Measurements from ENCODE around the gene PRCP.

The PRCP gene

DNA sequence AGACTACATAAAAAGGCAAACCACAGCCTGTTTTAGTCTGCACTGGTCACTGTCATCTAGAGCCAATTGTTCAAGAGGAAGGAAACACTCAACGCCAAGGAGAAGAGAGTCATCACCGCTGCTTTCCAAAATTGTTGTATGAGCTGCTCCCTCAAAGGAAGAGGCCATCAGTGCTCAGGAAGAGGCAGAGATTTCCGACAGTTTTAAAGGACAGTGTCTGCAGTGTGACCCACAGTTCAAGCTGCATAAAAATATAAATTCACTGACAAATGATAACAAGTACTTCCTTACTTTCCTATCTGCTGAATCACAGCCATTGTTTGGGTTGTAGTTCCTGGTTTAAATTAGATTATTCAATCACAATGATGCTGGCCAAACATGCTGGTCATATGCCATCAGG, 16.4 kb downstream of the PRCP start:
- no peak for DNase-seq (ENCODE audit: low spot score)
- TF ChIP-seq, protein P1, sequence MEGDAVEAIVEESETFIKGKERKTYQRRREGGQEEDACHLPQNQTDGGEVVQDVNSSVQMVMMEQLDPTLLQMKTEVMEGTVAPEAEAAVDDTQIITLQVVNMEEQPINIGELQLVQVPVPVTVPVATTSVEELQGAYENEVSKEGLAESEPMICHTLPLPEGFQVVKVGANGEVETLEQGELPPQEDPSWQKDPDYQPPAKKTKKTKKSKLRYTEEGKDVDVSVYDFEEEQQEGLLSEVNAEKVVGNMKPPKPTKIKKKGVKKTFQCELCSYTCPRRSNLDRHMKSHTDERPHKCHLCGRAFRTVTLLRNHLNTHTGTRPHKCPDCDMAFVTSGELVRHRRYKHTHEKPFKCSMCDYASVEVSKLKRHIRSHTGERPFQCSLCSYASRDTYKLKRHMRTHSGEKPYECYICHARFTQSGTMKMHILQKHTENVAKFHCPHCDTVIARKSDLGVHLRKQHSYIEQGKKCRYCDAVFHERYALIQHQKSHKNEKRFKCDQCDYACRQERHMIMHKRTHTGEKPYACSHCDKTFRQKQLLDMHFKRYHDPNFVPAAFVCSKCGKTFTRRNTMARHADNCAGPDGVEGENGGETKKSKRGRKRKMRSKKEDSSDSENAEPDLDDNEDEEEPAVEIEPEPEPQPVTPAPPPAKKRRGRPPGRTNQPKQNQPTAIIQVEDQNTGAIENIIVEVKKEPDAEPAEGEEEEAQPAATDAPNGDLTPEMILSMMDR (IDR thresholded peaks at IDR 0.05; ENCODE audit: extremely low read depth, missing control alignments) = no peak

DNA sequence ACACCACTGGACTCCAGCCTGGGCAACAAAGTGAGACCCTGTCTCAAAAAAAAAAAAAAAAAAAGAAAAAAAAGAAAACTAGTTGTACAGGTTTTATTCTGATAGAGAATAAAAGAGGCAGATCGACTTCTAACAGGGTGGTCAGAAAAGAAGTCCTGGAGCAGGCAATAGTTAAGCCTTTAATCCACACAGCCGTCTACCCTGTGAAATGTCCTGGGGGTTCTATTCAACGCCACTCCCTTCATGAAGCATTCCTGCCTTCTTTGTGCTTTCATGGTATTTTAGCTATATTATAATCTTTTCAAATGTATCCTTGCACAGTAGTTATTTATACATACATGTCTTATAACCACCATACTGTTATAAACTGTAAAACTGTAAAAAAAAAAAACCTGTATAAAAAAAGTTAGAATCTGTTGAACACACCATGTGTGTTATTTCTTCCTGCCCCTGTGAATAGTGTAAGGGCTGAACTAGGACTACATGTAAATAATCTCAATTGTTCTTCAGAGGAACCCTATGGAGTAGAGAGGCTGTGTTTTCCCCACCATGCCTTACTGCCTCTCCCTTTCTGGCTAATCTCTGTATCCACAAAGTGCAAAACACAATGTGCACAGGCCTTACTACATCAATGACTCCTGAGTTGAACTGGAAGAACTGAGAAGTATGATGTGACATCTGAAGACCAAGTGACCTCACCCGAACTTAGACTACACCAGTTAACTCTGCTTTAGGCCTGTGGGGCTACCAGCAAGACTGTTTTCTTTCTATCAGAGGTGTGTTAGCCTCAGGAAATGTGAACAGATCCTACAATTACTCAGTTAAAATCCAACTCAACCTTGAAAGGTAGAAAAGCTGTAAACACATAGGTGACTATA, 25.3 kb downstream of the PRCP start:
- DNase-seq (ENCODE audit: low spot score) = no peak
- TF ChIP-seq, protein P1 (IDR thresholded peaks at IDR 0.05; ENCODE audit: extremely low read depth, missing control alignments) = no peak

DNA sequence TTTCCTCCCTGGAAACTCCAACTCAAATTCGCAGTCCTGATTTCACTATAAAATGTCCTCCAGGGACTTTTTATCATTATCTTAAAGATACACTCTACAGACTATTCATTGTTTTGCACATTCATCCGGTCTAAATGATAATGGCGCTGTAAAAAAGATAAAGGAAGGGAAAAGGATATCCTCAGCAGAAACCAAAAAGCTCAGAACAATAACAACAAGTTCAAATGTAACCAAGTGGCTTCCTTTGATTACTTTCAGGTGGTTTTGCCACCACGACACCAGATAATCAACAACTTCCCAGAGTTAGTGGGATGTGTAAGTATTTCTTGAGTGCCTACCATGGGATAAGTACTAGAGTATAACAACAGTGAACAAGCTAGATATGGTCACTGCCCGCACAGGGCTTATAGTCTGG, 26.3 kb downstream of the PRCP start:
- no peak for DNase-seq (ENCODE audit: low spot score)
- TF ChIP-seq, protein P1 (IDR thresholded peaks at IDR 0.05; ENCODE audit: extremely low read depth, missing control alignments) = no peak

DNA sequence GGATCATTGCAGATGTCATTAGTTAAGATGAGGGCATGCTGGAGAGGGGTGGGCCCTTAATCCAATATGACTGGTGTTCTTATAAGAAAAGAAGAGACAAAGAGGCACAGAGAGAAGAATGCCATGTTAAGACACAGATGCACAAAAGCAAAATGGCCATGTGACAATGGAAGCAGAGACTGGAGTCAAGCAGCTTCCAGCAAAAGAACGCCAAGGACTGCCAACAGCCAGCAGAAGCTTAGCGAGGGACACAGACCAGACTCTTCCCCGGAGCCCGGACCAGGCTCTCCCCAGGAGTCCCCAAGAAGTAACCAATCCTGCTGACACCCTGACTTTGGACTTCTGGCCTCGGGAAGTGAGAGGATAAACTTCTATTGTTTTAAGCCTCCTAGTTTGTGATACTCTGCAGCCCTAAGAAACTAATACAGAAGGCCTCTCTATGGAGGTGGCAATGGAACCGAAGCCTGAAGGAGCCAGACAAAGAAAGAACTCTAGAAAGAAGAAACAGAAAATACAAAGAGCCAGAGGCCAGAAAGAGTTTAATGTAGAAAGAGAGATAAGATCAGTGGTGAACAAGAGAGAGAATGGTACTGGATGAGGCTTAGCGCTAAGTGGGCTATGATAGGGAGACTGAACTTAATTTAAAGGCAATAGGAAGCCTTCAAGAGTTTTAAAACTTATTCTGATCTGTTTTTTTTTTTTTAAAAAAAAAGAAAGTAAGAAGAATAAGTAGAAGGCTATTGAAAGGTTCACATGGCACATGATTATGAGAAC, 27.7 kb downstream of the PRCP start:
- TF ChIP-seq, protein P1 (IDR thresholded peaks at IDR 0.05; ENCODE audit: extremely low read depth, missing control alignments) = no peak
- no peak for DNase-seq (ENCODE audit: low spot score)

DNA sequence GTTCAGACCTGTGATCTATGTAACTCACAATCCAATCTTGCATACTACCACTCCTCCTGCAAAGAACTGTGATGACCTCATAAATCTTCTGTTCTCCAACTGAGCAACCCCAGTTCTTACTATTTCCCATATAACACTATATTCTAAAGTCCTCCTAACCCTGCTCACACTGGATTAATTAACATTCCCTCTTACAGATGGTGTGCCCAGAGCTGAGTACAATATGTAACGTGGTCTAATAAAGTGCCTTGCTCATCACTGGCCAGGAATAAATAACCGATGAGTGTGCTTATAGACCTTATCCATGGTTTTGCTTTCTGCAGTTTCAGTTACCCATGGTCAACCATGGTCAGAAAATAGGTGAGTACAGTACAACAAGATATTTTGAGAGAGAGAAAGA, 28.6 kb downstream of the PRCP start:
- TF ChIP-seq, protein P1 (IDR thresholded peaks at IDR 0.05; ENCODE audit: extremely low read depth, missing control alignments) = no peak
- DNase-seq (ENCODE audit: low spot score) = no peak

DNA sequence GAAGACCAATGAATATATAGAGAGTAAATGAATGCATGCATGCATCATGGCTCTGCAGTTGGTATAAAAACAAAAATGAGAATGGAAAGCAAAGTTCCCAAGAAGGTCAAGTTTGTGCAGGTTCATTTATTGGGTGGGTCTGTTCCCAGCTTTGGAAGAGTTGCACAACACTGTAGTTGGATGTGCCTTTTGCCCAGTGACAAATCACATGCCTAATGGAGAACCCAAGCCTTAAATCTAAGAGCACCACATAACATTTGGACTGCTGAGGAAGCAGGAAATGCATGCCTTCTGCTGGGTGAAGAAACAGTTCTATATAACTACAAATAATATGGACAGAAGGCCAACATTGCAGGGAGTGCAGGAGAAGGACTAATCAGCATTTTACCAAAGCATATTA, 30.6 kb downstream of the PRCP start:
- TF ChIP-seq, protein P1 (IDR thresholded peaks at IDR 0.05; ENCODE audit: extremely low read depth, missing control alignments) = no peak

DNA sequence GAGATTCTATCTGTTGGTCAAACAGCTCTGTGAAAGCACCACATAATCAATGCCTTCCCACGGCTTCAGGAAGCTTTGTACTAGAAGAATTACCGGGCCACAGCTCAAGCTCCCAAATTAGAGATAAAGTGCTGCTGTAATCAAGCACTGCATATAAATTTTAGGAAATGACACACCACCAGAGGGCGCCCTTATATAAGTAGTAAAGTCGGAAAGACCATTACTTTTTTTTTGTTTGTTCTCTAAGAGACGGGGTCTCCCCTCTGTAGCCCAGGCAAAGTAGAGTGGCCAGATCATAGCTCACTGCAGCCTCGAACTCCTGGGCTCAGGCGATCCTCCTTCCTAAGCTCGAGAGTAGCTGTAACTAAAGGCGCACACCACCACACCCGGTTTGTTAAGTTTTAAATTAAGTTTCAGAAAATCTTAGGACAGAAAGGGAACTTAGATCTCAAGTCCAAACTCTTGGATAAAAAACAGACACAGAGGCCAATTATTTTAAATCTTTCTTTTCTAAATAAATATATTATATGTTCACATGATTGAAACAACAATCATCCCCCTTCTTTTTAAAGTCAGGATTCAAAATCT, 32.6 kb downstream of the PRCP start:
- TF ChIP-seq, protein P1 (IDR thresholded peaks at IDR 0.05; ENCODE audit: extremely low read depth, missing control alignments) = peak; percentile 35
- peak; percentile 65 for DNase-seq (ENCODE audit: low spot score)

More for the DNA sequence above, 30.6 kb downstream of the PRCP start:
- no peak for DNase-seq (ENCODE audit: low spot score)

Data from GM20000 (cell line).